Spleen (tissue), 11 donors: ENCODE results near the gene SASH1. TPM values are rescaled to one million over a fixed set of nuclear protein-coding genes. Genes with fewer than 3 reads are reported as not detected.

ENCODE experiments used
- DNase-seq: peaks from one replicate; pipeline ENCODE4 v3.0.0-alpha.2; 2020
- H3K27ac ChIP-seq, 8 donors: fragments of 200-600 bp; sonication (generic) in 7 of 8; 1 replicate in 4 of 8; 2 replicates in 4 of 8; pipeline versions ENCODE4 v1.5.0 to v1.8.0; 2016 to 2021; ENCODE audit warnings: inconsistent platforms in 4 of 8, mild to moderate bottlenecking in 4 of 8, moderate library complexity in 1 of 8
- H3K27me3 ChIP-seq, 7 donors: fragments of 200-600 bp; sonication (generic) in 6 of 7; replicated peaks in 1 of 7; 1 replicate in 4 of 7; 2 replicates in 3 of 7; pipeline versions ENCODE4 v1.5.0 to v1.8.0; 2016 to 2021; ENCODE audit warnings: inconsistent platforms in 3 of 7, mild to moderate bottlenecking in 1 of 7
- H3K36me3 ChIP-seq, 6 donors: fragments of 200-600 bp; sonication (generic) in 5 of 6; 1 replicate in 4 of 6; 2 replicates in 2 of 6; pipeline versions ENCODE4 v1.5.0 to v1.8.0; 2016 to 2021; ENCODE audit warnings: inconsistent platforms in 2 of 6
- H3K4me1 ChIP-seq, 6 donors: fragments of 200-600 bp; sonication (generic) in 5 of 6; 1 replicate in 3 of 6; 2 replicates in 3 of 6; pipeline versions ENCODE4 v1.5.0 to v1.8.0; 2016 to 2021; ENCODE audit warnings: inconsistent platforms in 3 of 6
- H3K4me3 ChIP-seq, 8 donors: fragments of 200-600 bp; sonication (generic) in 7 of 8; 1 replicate in 4 of 8; 2 replicates in 4 of 8; pipeline versions ENCODE4 v1.5.0 to v1.8.0; 2016 to 2021; ENCODE audit warnings: inconsistent platforms in 4 of 8, mild to moderate bottlenecking in 4 of 8, moderate library complexity in 2 of 8
- H3K9me3 ChIP-seq, 8 donors: fragments of 200-600 bp; sonication (generic) in 7 of 8; 1 replicate in 4 of 8; 2 replicates in 4 of 8; pipeline versions ENCODE4 v1.5.0 to v1.8.0; 2016 to 2021; ENCODE audit warnings: inconsistent platforms in 4 of 8
- CTCF ChIP-seq, 11 experiments: fragments of 200-600 bp in 7 of 11; fragments of 450-650 bp in 4 of 11; sonication (generic) in 4 of 11; IDR thresholded peaks in 8 of 11; conservative IDR thresholded peaks in 3 of 11; 1 replicate in 7 of 11; 2 replicates in 4 of 11; pipeline versions ENCODE4 v1.4.0 to v1.8.0; 2016 to 2021; ENCODE audit warnings: antibody characterized with exemption in 11 of 11, inconsistent platforms in 4 of 11, mild to moderate bottlenecking in 1 of 11
- POLR2A ChIP-seq, 3 donors: fragments of 450-650 bp; IDR thresholded peaks; one replicate each; pipeline ENCODE4 v1.5.1; 2017; ENCODE audit warnings: antibody characterized with exemption in 3 of 3, mild to moderate bottlenecking in 1 of 3
- POLR2AphosphoS5 ChIP-seq, 3 donors: sonication (generic); formaldehyde crosslinking; IDR thresholded peaks; one replicate each; pipeline ENCODE4 v1.5.1; 2017; ENCODE audit warnings: antibody characterized with exemption in 3 of 3
- WGBS, 5 donors: extraction: QIAGEN DNeasy Blood & Tissue Kit in 3 of 5; methylation state at CpG; one replicate each; pipeline versions ENCODE4 v1.1.5 to v1.1.7; 2013 to 2018; 5-methylcytosine and 5-hydroxymethylcytosine counted together
- intact Hi-C: fragments of 100-400 bp; cut with DNase I; formaldehyde crosslinking; loops from one replicate; pipeline ENCODE4 v1.15.0; 2023; ENCODE audit warnings: low total_unique reads
- polyA plus RNA-seq, 3 donors: library from polyadenylated mRNA; stranded (reverse); fragments of 200-250 nt; gene quantifications; one replicate each; pipeline ENCODE4 v1.2.1, GENCODE V29; 2013
- total RNA-seq, 7 donors: library from RNA; depleted of rRNA in 3 of 7; stranded (reverse); fragments of >200 nt in 3 of 7; fragmentation: NEBNext Ultra II Directional in 4 of 7; extraction: Animal tissue kit (Norgen Biotek cat#: 25700) in 4 of 7; gene quantifications; one replicate each; pipeline versions ENCODE4 v1.1.0 to v1.2.1, GENCODE V29; 2016 to 2021
- donor health status: healthy with polysubstance abuse.
- donor health status: DM: no; HTN: no; CAD: no; lungs with moderate emphysema.
- donor health status: DM: no; HTN: no; CAD: no.
- donor health status: Bipolar disorder and iron deficiency.
- donor health status: healthy.
- donor health status: DM: no; HTN: no; CAD: no.
- donor health status: DM: yes; HTN: yes; CAD: no.

The SASH1 gene
- total and polyA plus RNA-seq, 10 donors = 3.9 to 103 (median 57.9) TPM

GRCh38 chr6:148463671-148464070, 121.0 kb downstream of the SASH1 start:
- Histone ChIP-seq H3K4me3 (no peak overlapping the region), H3K4me1 (peaks cover 0 to 29% (median 14%) of the 10 kb centered on the region in 6 donors), H3K27me3 (no peaks in the 10 kb centered on the region), H3K27ac (peak overlapping the region in 1 of 8 donors; percentile 33), H3K9me3 (no peaks in the 10 kb centered on the region), H3K36me3 (no peaks in the 10 kb centered on the region)
- DNase-seq = no peak
- WGBS, 5 donors = 79 to 88% (median 86%) methylated on average over 2 of the region's 2 CpGs
- TF ChIP-seq CTCF (IDR thresholded peaks at IDR 0.05 in 8 of 11, conservative IDR thresholded peaks at IDR 0.05 in 3 of 11) = no peak
- TF ChIP-seq POLR2A (IDR thresholded peaks at IDR 0.05) = no peak
- no peak for TF ChIP-seq POLR2AphosphoS5 (IDR thresholded peaks at IDR 0.05)
- intact Hi-C loops = loop anchor here (10.0 kb wide), 1 partner anchor 289 kb away; no protein-coding TSS in a partner anchor

GRCh38 chr6:148464319-148465010, 121.8 kb downstream of the SASH1 start:
- WGBS, 5 donors = 36 to 40% (median 38%) methylated on average over 5 of the region's 5 CpGs
- Histone ChIP-seq H3K4me3 (no peak overlapping the region), H3K36me3 (no peaks in the 10 kb centered on the region), H3K27me3 (peaks cover 0 to 2% (median 0%) of the 10 kb centered on the region in 7 donors), H3K9me3 (no peaks in the 10 kb centered on the region), H3K4me1 (peaks cover 0 to 29% (median 14%) of the 10 kb centered on the region in 6 donors), H3K27ac (peak overlapping the region in 1 of 8 donors; percentile 14)
- DNase-seq = no peak
- intact Hi-C loops = loop anchor here (10.0 kb wide), 1 partner anchor 290 kb away; no protein-coding TSS in a partner anchor
- TF ChIP-seq POLR2AphosphoS5 (IDR thresholded peaks at IDR 0.05) (no peak), POLR2A (IDR thresholded peaks at IDR 0.05) (no peak), CTCF (IDR thresholded peaks at IDR 0.05 in 8 of 11, conservative IDR thresholded peaks at IDR 0.05 in 3 of 11) (peak; percentile 78 to 95 (median 90))

DNA sequence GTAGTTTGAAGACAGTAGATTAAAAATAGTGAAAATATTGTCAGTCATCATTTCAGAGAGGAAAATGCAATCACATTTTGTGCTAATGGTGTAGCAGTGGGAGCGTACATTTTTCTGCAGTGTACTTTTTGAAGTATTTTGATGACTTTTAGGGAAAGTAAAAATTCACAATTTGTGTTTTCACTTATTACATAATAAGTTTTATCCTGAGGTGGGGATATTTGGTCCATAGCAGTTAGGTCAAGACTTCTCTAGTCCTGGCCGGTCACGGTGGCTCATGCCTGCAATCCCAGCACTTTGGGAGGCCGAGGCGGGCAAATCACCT, 122.3 kb downstream of the SASH1 start:
- Histone ChIP-seq H3K4me3 (no peak overlapping the region), H3K36me3 (no peaks in the 10 kb centered on the region), H3K27ac (peak overlapping the region in 3 of 8 donors; percentile 8 to 38 (median 19)), H3K27me3 (peaks cover 0 to 4% (median 0%) of the 10 kb centered on the region in 7 donors), H3K4me1 (peaks cover 0 to 29% (median 14%) of the 10 kb centered on the region in 6 donors), H3K9me3 (no peaks in the 10 kb centered on the region)
- no peak for DNase-seq
- TF ChIP-seq CTCF (IDR thresholded peaks at IDR 0.05 in 8 of 11, conservative IDR thresholded peaks at IDR 0.05 in 3 of 11) (peak in 3 of 11 experiments; percentile 8 to 43 (median 34)), POLR2A (IDR thresholded peaks at IDR 0.05) (no peak)
- intact Hi-C loops = loop anchor here (10.0 kb wide), 1 partner anchor 290 kb away; no protein-coding TSS in a partner anchor
- 79 to 87% (median 85%) methylated on average over 5 of the region's 5 CpGs for WGBS, 5 donors

DNA sequence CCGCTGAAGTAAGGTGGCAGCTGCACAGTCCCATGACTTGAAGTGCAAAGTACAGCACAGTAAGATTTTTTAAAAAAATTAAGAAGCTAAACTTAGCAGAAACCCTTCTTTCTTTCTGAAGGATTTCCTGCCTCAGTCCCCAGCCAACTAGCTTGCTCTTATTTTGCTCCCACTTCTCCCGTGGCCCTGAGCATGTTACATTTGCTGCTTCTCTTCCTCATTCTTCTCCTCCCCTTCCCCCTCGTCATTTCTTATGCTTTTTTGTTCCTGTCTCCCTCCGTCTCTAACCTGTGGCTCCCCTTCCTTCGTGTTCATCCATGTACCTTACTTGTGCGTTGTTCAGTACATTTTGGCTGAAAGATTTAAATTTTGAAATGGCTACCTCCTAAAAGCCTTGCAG, 123.0 kb downstream of the SASH1 start:
- intact Hi-C loops = loop anchor here (10.0 kb wide), 1 partner anchor 291 kb away; no protein-coding TSS in a partner anchor
- peak overlapping the region in 4 of 8 donors; percentile 8 to 38 (median 26) for H3K27ac ChIP-seq
- H3K36me3 ChIP-seq = no peaks in the 10 kb centered on the region
- no peak for DNase-seq
- H3K4me3 ChIP-seq = no peak overlapping the region
- H3K27me3 ChIP-seq = peaks cover 0 to 4% (median 0%) of the 10 kb centered on the region in 7 donors
- H3K9me3 ChIP-seq = no peaks in the 10 kb centered on the region
- TF ChIP-seq CTCF (IDR thresholded peaks at IDR 0.05 in 8 of 11, conservative IDR thresholded peaks at IDR 0.05 in 3 of 11) = no peak
- TF ChIP-seq POLR2AphosphoS5 (IDR thresholded peaks at IDR 0.05) = no peak
- TF ChIP-seq POLR2A (IDR thresholded peaks at IDR 0.05) = no peak
- H3K4me1 ChIP-seq = peaks cover 0 to 29% (median 14%) of the 10 kb centered on the region in 6 donors
- WGBS, 5 donors = 29 to 36% (median 34%) methylated on average over 6 of the region's 6 CpGs
